ENCODE results near the gene PTPRR.

Gene PTPRR

GRCh38 chr12:70660002-70660604, 260.4 kb downstream of the PTPRR start:
- DNase-seq (ENCODE audit: low read depth, low spot score), result no peak
- H3K27ac ChIP-seq, result peak overlapping the region; percentile 48

DNA sequence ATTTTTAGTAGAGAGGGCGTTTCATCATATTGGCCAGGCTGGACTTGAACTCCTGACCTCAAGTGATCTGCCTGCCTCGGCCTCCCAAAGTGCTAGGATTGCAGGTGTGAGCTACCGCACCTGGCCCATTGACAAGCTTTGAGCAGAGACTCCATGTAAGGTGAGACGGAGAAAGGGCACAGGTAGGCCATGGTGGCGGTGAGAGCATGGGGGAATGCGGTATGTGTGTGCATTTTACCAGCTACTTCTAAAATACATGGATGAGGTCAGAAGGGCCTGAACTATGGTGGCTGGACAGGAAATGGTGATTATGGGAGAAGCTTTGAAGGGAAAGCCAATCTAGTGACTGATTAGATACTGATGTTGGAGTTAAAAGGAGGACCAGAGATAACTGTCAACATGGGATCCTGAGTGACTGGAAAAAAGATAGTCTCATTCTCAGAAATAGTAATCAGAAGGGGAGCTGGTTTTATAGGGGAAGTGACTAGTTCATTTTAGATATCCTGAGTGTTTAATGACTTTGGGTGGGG, 261.4 kb downstream of the PTPRR start:
- H3K27ac ChIP-seq, result no peak overlapping the region
- no peak for DNase-seq (ENCODE audit: low read depth, low spot score)

DNA sequence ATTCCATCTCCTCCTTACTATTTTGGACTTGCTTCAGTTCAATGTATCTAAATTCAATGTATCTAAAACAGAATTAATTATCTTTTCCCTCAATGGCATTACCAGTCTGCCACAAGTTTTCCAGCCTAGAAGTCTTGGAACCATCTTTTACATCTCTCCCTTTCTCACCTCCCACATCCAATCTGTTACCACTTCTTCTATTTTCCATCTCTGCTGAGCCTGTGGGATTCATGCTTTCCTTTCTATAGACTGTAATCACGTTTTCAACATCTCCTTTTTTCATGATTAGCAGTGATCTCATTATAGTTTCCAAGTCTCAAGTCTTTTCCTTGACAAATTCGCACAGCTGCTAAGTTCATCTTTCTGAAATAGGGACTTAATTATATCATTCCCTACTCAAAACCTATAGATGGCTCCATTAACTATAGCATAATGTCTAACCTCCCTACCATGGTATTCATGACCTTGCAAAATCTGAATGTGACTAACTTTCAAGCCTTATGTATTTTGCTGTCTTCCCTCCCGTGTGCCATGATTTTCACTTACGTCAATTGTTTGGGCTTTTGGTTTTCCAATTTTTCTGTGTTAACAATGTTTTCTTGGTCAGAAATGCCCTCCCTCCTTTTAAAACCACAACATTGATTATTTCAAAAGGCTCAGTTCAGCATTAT, 262.8 kb downstream of the PTPRR start:
- DNase-seq (ENCODE audit: low read depth, low spot score), result no peak
- no peak overlapping the region for H3K27ac ChIP-seq

- DNase-seq (ENCODE audit: low read depth, low spot score), result no peak
- H3K27ac ChIP-seq, result no peak overlapping the region
These were observed 268.1 kb downstream of the PTPRR start for GRCh38 chr12:70652451-70652850.

GRCh38 chr12:70648831-70649230, 271.7 kb downstream of the PTPRR start:
- no peak overlapping the region for H3K27ac ChIP-seq
- DNase-seq (ENCODE audit: low read depth, low spot score), result no peak

DNA sequence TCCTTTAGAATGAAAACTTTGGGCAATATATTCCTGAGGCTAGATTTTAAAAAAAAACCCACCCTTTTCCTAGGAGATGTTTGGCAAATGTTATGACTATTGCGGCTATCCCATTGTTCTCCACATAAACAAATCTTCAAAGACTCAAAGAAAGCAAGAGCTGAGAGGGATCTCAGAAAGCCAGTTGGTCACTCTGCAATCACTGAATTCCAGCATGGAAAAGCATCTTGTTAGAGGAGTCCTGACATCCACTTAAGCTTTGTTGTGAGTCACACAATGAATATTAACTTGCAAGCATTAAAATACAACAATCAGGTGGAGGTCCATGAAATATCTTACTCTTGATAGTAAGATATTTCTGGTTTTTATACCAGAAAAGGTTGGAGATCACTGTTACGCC, 272.3 kb downstream of the PTPRR start:
- no peak for DNase-seq (ENCODE audit: low read depth, low spot score)

DNA sequence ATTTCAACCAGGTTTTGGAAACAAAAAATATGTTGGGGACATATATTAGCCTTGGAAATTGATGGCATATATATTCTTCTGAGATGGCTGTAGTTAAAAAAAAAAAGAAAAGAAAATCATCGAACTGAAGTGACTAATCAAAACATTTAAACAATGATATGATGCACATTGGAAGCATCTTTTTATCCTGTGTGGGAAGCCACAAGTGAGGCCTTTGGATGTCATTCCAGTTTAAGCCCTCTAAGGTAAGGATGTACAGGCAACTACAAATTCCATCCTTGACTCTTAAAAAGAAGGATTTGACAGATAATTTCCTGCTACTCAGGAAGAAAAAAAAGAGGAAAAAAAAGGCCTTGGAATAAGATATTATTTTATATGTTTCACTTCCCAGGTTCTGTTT, 273.7 kb downstream of the PTPRR start:
- DNase-seq (ENCODE audit: low read depth, low spot score), result no peak
- peak overlapping the region; percentile 95 for H3K27ac ChIP-seq

More for the DNA sequence above, 272.3 kb downstream of the PTPRR start:
- H3K27ac ChIP-seq, result no peak overlapping the region

DNA sequence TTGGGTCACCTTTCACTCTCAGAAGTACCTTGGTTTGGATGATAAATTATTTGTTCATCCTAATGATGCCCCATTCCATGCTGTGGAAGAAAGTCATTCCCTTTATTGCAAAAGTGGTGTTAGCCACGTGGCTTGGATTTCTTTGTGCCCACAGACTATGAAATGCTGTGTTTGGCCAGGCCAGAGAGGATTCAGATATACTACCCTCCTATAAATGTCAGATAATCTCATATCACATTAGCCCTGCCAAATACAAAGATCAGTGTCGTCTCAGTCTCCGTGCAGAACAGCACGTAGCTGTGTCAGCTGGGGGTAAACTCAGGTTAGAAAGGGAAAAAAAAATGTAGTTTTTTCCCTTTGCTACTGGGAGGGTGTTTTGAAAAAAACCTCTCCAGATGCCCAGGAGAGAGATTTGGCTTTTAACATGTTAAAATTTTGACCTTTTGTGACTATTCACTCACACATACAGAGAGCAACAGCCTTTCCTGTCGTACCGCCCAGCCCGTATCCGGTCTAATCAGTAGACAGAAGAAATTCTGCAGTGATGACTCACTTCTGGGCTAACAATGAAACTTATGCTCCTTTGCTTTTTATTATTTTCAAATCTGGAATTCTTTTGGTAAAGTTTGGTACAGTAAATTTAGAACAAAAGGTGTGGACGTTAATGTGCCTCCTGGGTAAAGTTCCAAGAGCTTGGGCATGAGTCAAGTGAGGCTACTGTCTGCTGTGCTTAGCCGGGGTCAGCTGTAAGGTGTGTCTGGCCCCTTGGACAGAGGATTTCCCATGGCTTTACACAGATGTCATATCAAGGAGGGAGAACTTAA, 274.8 kb downstream of the PTPRR start:
- peak overlapping the region; percentile 95 for H3K27ac ChIP-seq
- peak; percentile 72 for DNase-seq (ENCODE audit: low read depth, low spot score)

GRCh38 chr12:70644861-70645260, 275.7 kb downstream of the PTPRR start:
- peak overlapping the region; percentile 95 for H3K27ac ChIP-seq
- no peak for DNase-seq (ENCODE audit: low read depth, low spot score)

DNA sequence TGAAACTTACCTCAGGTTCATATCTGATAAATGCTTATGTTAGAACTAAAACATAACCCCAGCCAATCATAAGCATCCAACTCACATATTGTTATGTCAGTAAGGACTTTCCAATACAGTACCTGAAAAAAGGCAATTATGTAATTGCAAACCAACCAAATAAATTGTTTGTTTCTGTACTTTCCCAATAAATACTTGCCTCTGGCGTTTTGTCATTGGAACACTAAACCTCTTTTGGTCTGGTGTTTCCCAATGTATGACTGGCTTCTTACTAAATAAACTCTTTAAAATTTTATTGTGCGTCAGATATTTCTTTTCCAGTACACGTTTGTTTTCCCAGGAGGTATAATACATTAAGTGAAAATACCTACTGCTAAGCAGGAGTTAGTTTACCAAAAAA, 276.6 kb downstream of the PTPRR start:
- H3K27ac ChIP-seq, result peak overlapping the region; percentile 95
- peak; percentile 76 for DNase-seq (ENCODE audit: low read depth, low spot score)

DNA sequence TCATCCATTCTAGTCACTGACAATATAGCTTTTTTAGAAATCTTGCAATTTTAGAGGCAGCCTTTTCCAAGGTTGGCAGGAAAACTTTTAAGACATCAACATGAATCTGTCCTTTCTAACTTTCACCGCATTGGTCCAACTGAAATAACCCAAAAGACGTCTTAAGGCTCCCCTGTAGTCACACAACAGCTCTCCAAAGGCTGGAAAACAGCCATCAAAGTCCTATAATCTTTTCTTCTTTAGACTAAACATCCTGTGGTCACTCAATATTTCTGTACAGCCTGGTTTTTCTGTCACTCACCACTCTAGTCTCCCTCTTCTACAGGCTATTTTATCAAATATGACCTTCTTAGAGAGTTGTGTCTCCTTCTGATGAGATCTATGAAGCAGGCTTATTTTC, 278.8 kb downstream of the PTPRR start:
- no peak for DNase-seq (ENCODE audit: low read depth, low spot score)
- H3K27ac ChIP-seq, result no peak overlapping the region

- H3K27ac ChIP-seq, result no peak overlapping the region
These were observed 279.6 kb downstream of the PTPRR start for GRCh38 chr12:70640901-70641300.

DNA sequence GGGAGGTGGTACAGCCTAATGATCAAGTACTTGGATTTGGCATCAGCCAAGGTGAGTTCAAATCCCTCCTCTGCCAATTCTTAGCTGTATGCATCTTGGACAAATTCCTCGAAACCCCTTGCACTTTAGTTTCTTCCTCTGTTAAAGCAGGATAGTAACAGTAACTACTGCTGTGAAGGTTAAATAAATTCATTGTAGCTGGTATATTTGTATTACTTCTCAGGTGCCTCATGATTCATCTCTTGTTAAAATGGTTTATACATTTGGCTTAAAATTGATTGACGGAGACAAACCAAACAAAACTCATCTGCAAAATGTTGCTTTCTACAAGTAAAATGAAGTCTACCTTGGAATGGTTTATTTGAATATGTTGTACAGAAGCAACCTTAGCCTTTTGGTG, 281.0 kb downstream of the PTPRR start:
- H3K27ac ChIP-seq, result no peak overlapping the region
- DNase-seq (ENCODE audit: low read depth, low spot score), result no peak

More at GRCh38 chr12:70640901-70641300, 279.6 kb downstream of the PTPRR start:
- DNase-seq (ENCODE audit: low read depth, low spot score), result no peak

GRCh38 chr12:70638639-70639360, 281.7 kb downstream of the PTPRR start:
- DNase-seq (ENCODE audit: low read depth, low spot score), result no peak

DNA sequence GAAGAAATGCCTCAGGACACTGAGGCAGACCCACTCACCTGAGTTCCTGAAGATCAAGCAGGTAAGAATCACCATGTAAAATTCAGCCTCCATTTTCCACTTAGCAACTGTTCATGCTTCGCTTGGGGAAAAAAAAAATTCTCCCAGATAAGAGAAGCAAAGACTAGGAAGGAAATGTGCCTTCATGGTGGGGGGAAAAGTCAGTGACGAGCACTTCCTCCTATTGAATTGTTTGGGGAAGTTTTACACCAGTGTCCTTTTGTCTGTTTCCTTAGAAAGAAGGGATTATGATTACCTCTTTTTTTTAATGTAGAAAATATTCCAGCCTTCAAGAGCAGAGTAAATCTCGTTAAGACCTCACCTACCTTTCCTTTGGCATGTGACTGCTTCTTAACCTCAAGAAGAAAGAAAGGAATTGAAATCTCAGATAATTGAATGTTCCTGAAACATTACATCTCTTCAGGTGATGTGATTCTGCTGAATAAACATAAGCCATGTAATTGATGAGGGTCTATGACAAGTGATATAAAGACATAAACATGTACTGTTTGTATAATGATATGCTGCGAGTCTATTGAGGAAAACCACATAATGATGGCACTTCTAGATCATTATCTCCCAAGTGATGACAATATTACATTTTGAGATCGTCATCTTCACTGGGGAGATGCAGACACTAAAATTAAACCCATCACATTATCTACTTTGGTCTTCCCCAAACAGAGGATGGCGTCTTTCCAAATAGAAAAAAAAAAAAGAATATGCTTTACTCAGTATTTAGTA, 283.0 kb downstream of the PTPRR start, which contains the start of gene PTPRB:
Gene PTPRB, minus strand, starts transcription at position 127 of the 783 bp plus-strand sequence. Its CDS starts 34 bp downstream, at position 93.
- no peak for DNase-seq (ENCODE audit: low read depth, low spot score)
- no peak within 1 kb of the TSS for H3K27ac ChIP-seq

More at GRCh38 chr12:70638639-70639360, 281.7 kb downstream of the PTPRR start:
- peak overlapping the region; percentile 12 for H3K27ac ChIP-seq

DNA sequence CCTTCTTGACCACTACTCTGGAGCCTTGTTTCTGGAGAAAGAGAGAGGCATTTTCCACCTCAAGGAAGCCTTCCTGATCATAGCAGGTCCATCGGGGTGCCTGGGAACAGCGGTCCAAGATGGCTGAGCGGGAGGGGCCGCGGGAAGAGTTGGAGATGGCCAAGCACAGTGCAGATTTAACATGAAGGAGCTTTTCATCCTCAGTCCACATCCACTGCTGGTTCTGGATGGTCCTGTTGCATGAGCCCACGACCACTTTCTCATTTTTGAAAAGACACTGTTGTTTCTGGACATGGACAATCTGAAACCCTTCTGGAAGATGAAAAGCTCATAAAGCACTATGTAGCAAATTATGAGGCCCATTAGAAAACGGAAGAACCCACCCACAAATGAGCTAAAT, 284.8 kb downstream of the PTPRR start:
- H3K27ac ChIP-seq, result no peak overlapping the region
- no peak for DNase-seq (ENCODE audit: low read depth, low spot score)

GRCh38 chr12:70628701-70629480, 291.6 kb downstream of the PTPRR start:
- no peak overlapping the region for H3K27ac ChIP-seq
- DNase-seq (ENCODE audit: low read depth, low spot score), result no peak

DNA sequence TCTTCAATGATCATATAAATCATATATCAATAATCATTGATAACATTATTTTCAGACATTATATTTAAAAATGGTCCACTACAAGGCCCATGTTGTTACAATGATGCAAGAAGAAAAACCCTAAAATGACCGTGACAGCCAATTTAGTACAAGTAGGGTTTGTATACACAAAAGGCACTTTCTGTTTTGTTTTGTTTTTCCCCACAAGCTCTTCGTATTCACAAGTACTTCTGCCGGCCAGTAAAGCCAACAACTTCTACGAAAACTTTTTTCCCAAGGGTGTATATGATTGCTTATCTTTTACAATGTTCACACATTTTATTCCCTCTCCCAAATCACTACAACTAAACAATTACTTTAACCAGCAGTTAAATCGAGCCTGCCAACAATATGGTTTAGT, 292.9 kb downstream of the PTPRR start:
- no peak overlapping the region for H3K27ac ChIP-seq
- no peak for DNase-seq (ENCODE audit: low read depth, low spot score)

DNA sequence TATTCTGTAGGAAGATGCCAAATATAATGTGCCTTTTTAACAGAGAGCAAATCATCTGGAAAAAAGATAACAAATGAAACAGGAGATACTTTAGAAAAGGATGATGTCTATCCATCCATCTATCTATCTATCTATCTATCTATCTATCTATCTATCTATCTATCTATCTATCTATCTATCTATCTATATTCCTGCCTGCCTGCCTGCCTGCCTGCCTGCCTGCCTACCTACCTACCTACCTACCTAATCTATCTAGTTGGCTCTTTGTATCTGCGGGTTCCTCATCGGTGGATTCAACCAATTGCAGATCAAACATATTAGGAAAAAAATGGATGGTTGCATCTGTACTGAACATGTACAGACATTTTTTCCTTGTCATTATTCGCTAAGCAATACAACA, 294.4 kb downstream of the PTPRR start:
- no peak for DNase-seq (ENCODE audit: low read depth, low spot score)
- H3K27ac ChIP-seq, result no peak overlapping the region
